ENCODE measurements around the gene ZNF423. TPM values are rescaled to one million over a fixed set of nuclear protein-coding genes. Genes with fewer than 3 reads are reported as not detected.

Gene ZNF423
- total RNA-seq, 1 experiment from 2014 or later = 0.49 TPM

- CTCF ChIA-PET = no interaction called here
- Histone ChIP-seq H3K4me1 (ENCODE audit: control insufficient read depth, insufficient read depth, low read length) (no peaks in the 10 kb centered on the region), H3K27me3 (ENCODE audit: control insufficient read depth, insufficient read depth, low read length) (no peaks in the 10 kb centered on the region; the same call in 1 of the 2 replicates), H3K4me3 (ENCODE audit: low read depth in 2 of 2, low read length in 2 of 2) (no peak overlapping the region), H3K36me3 (ENCODE audit: control insufficient read depth, insufficient read depth, low read length) (no peaks in the 10 kb centered on the region), H3K27ac (ENCODE audit: low read length) (no peak overlapping the region), H3K9me3 (ENCODE audit: control insufficient read depth, insufficient read depth, low read depth, low read length) (no peaks in the 10 kb centered on the region)
- TF ChIP-seq TCF7L2 (IDR thresholded peaks at IDR 0.05; ENCODE audit: low read depth, low read length) (no peak), POLR2AphosphoS5 (IDR thresholded peaks at IDR 0.05; ENCODE audit: low read depth, low read length) (no peak), SIN3A (IDR thresholded peaks at IDR 0.05; ENCODE audit: borderline replicate concordance, insufficient read depth, low read depth, low read length) (no peak), REST (IDR thresholded peaks at IDR 0.05; ENCODE audit: insufficient read depth in 1 of 2, low read depth in 2 of 2, low read length in 1 of 2) (no peak), CTCF (IDR thresholded peaks at IDR 0.05) (no peak)
- no TSS peak for BruUV-seq (replicated peaks)
- ATAC-seq (no peak), DNase-seq (ENCODE audit: low read depth, low spot score) (no peak)
- in situ Hi-C loops (cut with HindIII; ENCODE audit: low pct_unique_long_range_greater_than_20kb, low sequenced_read_pairs) = no loop called here
- POLR2A ChIA-PET = no interaction called here
- intact Hi-C loops (cut with micrococcal nuclease; ENCODE audit: unreplicated experiment) = no loop called here
Observed at GRCh38 chr16:49896447-49896964, 40.6 kb upstream of the ZNF423 start.

GRCh38 chr16:49890876-49891275 is 35.0 kb upstream of the ZNF423 start:
- no peak for DNase-seq (ENCODE audit: low read depth, low spot score)
- no peaks in the 10 kb centered on the region for H3K9me3 ChIP-seq (ENCODE audit: control insufficient read depth, insufficient read depth, low read depth, low read length)
- BruUV-seq (replicated peaks) = no TSS peak
- in situ Hi-C loops (cut with HindIII; ENCODE audit: low pct_unique_long_range_greater_than_20kb, low sequenced_read_pairs) = no loop called here
- intact Hi-C loops (cut with micrococcal nuclease; ENCODE audit: unreplicated experiment) = no loop called here
- no peak for ATAC-seq
- no peak overlapping the region for H3K4me3 ChIP-seq (ENCODE audit: low read depth in 2 of 2, low read length in 2 of 2)
- H3K36me3 ChIP-seq (ENCODE audit: control insufficient read depth, insufficient read depth, low read length) = no peaks in the 10 kb centered on the region
- no peaks in the 10 kb centered on the region; the same call in 1 of the 2 replicates for H3K27me3 ChIP-seq (ENCODE audit: control insufficient read depth, insufficient read depth, low read length)
- no peak for TF ChIP-seq POLR2AphosphoS5 (IDR thresholded peaks at IDR 0.05; ENCODE audit: low read depth, low read length)
- no peak for TF ChIP-seq SIN3A (IDR thresholded peaks at IDR 0.05; ENCODE audit: borderline replicate concordance, insufficient read depth, low read depth, low read length)
- TF ChIP-seq REST (IDR thresholded peaks at IDR 0.05; ENCODE audit: insufficient read depth in 1 of 2, low read depth in 2 of 2, low read length in 1 of 2) = no peak
- TF ChIP-seq CTCF (IDR thresholded peaks at IDR 0.05) = no peak
- ChIA-PET POLR2A (no interaction called here), CTCF (no interaction called here)
- no peak overlapping the region for H3K27ac ChIP-seq (ENCODE audit: low read length)
- no peaks in the 10 kb centered on the region for H3K4me1 ChIP-seq (ENCODE audit: control insufficient read depth, insufficient read depth, low read length)
